Smooth muscle cell (in vitro differentiated cells): Measurements from ENCODE around the gene WT1. TPM values are rescaled to one million over a fixed set of nuclear protein-coding genes. Genes with fewer than 3 reads are reported as not detected.

Source experiments
- DNase-seq: peaks from one replicate; lab custom pipeline; 2025; ENCODE audit not compliant: unreplicated experiment; lab: John Stamatoyannopoulos, UW
- H2AFZ ChIP-seq: fragments of 200-600 bp; sonication (generic); 2 replicates; pipeline ENCODE4 v1.6.0; 2016; ENCODE audit warnings: antibody characterized with exemption, low read depth, mild to moderate bottlenecking
- H3F3A ChIP-seq: fragments of 200-600 bp; sonication (generic); 2 replicates; pipeline ENCODE4 v1.6.0; 2017; ENCODE audit warnings: antibody characterized with exemption, low read depth
- H3K27ac ChIP-seq: fragments of 200-600 bp; sonication (generic); 2 replicates; pipeline ENCODE4 v1.5.1; 2016; ENCODE audit warnings: low read depth, mild to moderate bottlenecking
- H3K27me3 ChIP-seq: fragments of 200-600 bp; sonication (generic); 2 replicates; pipeline ENCODE4 v1.6.1; 2016; ENCODE audit warnings: low read depth, mild to moderate bottlenecking
- H3K36me3 ChIP-seq: fragments of 200-600 bp; sonication (generic); 2 replicates; pipeline ENCODE4 v1.5.1; 2016; ENCODE audit warnings: low read depth
- H3K4me1 ChIP-seq: fragments of 200-600 bp; sonication (generic); 2 replicates; pipeline ENCODE4 v1.5.1; 2016; ENCODE audit warnings: low read depth
- H3K4me2 ChIP-seq: fragments of 200-600 bp; sonication (generic); 2 replicates; pipeline ENCODE4 v1.6.0; 2016; ENCODE audit warnings: mild to moderate bottlenecking
- H3K4me3 ChIP-seq: fragments of 200-600 bp; sonication (generic); 2 replicates; pipeline ENCODE4 v1.5.1; 2016; ENCODE audit warnings: mild to moderate bottlenecking
- H3K79me2 ChIP-seq: fragments of 200-600 bp; sonication (generic); 2 replicates; pipeline ENCODE4 v1.6.0; 2016; ENCODE audit warnings: low read depth, mild to moderate bottlenecking
- H3K9ac ChIP-seq: fragments of 200-600 bp; sonication (generic); 2 replicates; pipeline ENCODE4 v1.6.0; 2016; ENCODE audit warnings: low read depth
- H3K9me3 ChIP-seq: fragments of 200-600 bp; sonication (generic); replicated peaks from 2 replicates; pipeline ENCODE4 v1.5.1; 2016; ENCODE audit warnings: low read depth
- H4K20me1 ChIP-seq: fragments of 200-600 bp; sonication (generic); 2 replicates; pipeline ENCODE4 v1.6.0; 2016; ENCODE audit warnings: low read depth
- CTCF ChIP-seq: fragments of 200-600 bp; sonication (generic); IDR thresholded peaks from 2 replicates; pipeline ENCODE4 v1.5.1; 2017; ENCODE audit warnings: borderline replicate concordance, mild to moderate bottlenecking, antibody characterized with exemption; ENCODE audit not compliant: insufficient read depth, poor library complexity, severe bottlenecking
- WGBS: methylation state at CpG from one replicate; pipeline ENCODE4 v1.1.7; 2016; ENCODE audit warnings: low lambda C conversion rate; 5-methylcytosine and 5-hydroxymethylcytosine counted together
- polyA plus RNA-seq: library from polyadenylated mRNA; unstranded; fragments of >200 nt; fragmentation: Nextera tagmentation; extraction: Ambion mirVana; gene quantifications from 2 replicates; pipeline ENCODE4 v1.2.1, GENCODE V29; 2016
- total RNA-seq: library from RNA; depleted of rRNA; stranded (reverse); fragments of >200 nt; gene quantifications from 2 replicates; pipeline ENCODE4 v1.2.3, GENCODE V29; 2014

Gene WT1
- total and polyA plus RNA-seq, 2 experiments from 2014 or later, result not detected

- H2AFZ ChIP-seq, result no peak overlapping the region
- no peaks in the 10 kb centered on the region for H3K79me2 ChIP-seq
- H3K4me2 ChIP-seq, result peak overlapping the region; percentile 23
- no peak overlapping the region for H3K4me3 ChIP-seq
- H3K4me1 ChIP-seq, result no peaks in the 10 kb centered on the region
- no peak for DNase-seq
- TF ChIP-seq CTCF, result no peak
- H3K9me3 ChIP-seq, result no peaks in the 10 kb centered on the region
- no peaks in the 10 kb centered on the region for H3F3A ChIP-seq
- H3K9ac ChIP-seq, result no peak overlapping the region
- no peak overlapping the region for H3K27ac ChIP-seq
- peaks cover 46% of the 10 kb centered on the region for H3K27me3 ChIP-seq
- WGBS, result 74% methylated on average over 1 of the region's 1 CpG
- H3K36me3 ChIP-seq, result no peaks in the 10 kb centered on the region
- no peaks in the 10 kb centered on the region for H4K20me1 ChIP-seq
These were observed 68.7 kb downstream of the WT1 start for GRCh38 chr11:32366666-32367065.

GRCh38 chr11:32365192-32365591 lies 70.1 kb downstream of the WT1 start:
- Histone ChIP-seq H3K4me1 (no peaks in the 10 kb centered on the region), H3K27ac (no peak overlapping the region), H3K27me3 (peaks cover 48% of the 10 kb centered on the region), H3F3A (no peaks in the 10 kb centered on the region), H2AFZ (no peak overlapping the region), H3K79me2 (no peaks in the 10 kb centered on the region), H4K20me1 (no peaks in the 10 kb centered on the region), H3K9ac (no peak overlapping the region), H3K9me3 (no peaks in the 10 kb centered on the region), H3K4me2 (no peak overlapping the region), H3K36me3 (no peaks in the 10 kb centered on the region), H3K4me3 (no peak overlapping the region)
- no peak for TF ChIP-seq CTCF
- no peak for DNase-seq
- WGBS, result 95% methylated on average over 4 of the region's 4 CpGs

GRCh38 chr11:32358729-32359128 lies 76.6 kb downstream of the WT1 start:
- Histone ChIP-seq H3K9ac (no peak overlapping the region), H3K36me3 (no peaks in the 10 kb centered on the region), H2AFZ (no peak overlapping the region), H3K4me1 (no peaks in the 10 kb centered on the region), H3K4me3 (no peak overlapping the region), H4K20me1 (no peaks in the 10 kb centered on the region), H3F3A (peaks cover 9% of the 10 kb centered on the region), H3K4me2 (peak overlapping the region; percentile 49), H3K27me3 (peaks cover 75% of the 10 kb centered on the region), H3K79me2 (no peaks in the 10 kb centered on the region), H3K27ac (no peak overlapping the region), H3K9me3 (no peaks in the 10 kb centered on the region)
- no peak for TF ChIP-seq CTCF
- no peak for DNase-seq
- 1% methylated on average over 13 of the region's 13 CpGs for WGBS

GRCh38 chr11:32353884-32354283 lies 81.5 kb downstream of the WT1 start:
- Histone ChIP-seq H4K20me1 (no peaks in the 10 kb centered on the region), H3K27ac (no peak overlapping the region), H3K36me3 (no peaks in the 10 kb centered on the region), H3F3A (peaks cover 5% of the 10 kb centered on the region), H3K4me3 (no peak overlapping the region), H3K79me2 (no peaks in the 10 kb centered on the region), H3K9ac (no peak overlapping the region), H3K27me3 (peaks cover 34% of the 10 kb centered on the region), H3K4me2 (no peak overlapping the region), H3K4me1 (no peaks in the 10 kb centered on the region), H3K9me3 (no peaks in the 10 kb centered on the region), H2AFZ (no peak overlapping the region)
- 4% methylated on average over 6 of the region's 6 CpGs for WGBS
- no peak for TF ChIP-seq CTCF
- no peak for DNase-seq
